ENCODE measurements around the gene KRT85. TPM values are rescaled to one million over a fixed set of nuclear protein-coding genes. Genes with fewer than 3 reads are reported as not detected.

Gene KRT85
- polyA plus RNA-seq, 4 donors = not detected

- no peak for DNase-seq (ENCODE audit: low read depth in 4 of 4, low spot score in 3 of 4)
These were observed 2.5 kb upstream of the KRT85 start for GRCh38 chr12:52369809-52370208.

GRCh38 chr12:52369211-52369610 lies 1.9 kb upstream of the KRT85 start:
- DNase-seq (ENCODE audit: low read depth in 4 of 4, low spot score in 3 of 4) = no peak

- no peak for DNase-seq (ENCODE audit: low read depth in 4 of 4, low spot score in 3 of 4)
These were observed 1.2 kb upstream of the KRT85 start for GRCh38 chr12:52368508-52368907.

GRCh38 chr12:52367876-52368275 lies 595 bp upstream of the KRT85 start:
- no peak for DNase-seq (ENCODE audit: low read depth in 4 of 4, low spot score in 3 of 4)

GRCh38 chr12:52364901-52365489 lies 2.3 kb downstream of the KRT85 start:
- no peak for DNase-seq (ENCODE audit: low read depth in 4 of 4, low spot score in 3 of 4)

- no peak for DNase-seq (ENCODE audit: low read depth in 4 of 4, low spot score in 3 of 4)
These were observed 3.2 kb downstream of the KRT85 start for GRCh38 chr12:52364061-52364460.

GRCh38 chr12:52363111-52363679 lies 4.1 kb downstream of the KRT85 start:
- no peak for DNase-seq (ENCODE audit: low read depth in 4 of 4, low spot score in 3 of 4)

GRCh38 chr12:52362118-52362726 lies 5.1 kb downstream of the KRT85 start:
- DNase-seq (ENCODE audit: low read depth in 4 of 4, low spot score in 3 of 4) = no peak

- no peak for DNase-seq (ENCODE audit: low read depth in 4 of 4, low spot score in 3 of 4)
These were observed 5.7 kb downstream of the KRT85 start for GRCh38 chr12:52361553-52361952.

- no peak for DNase-seq (ENCODE audit: low read depth in 4 of 4, low spot score in 3 of 4)
These were observed 6.5 kb downstream of the KRT85 start for GRCh38 chr12:52360663-52361271.

- DNase-seq (ENCODE audit: low read depth in 4 of 4, low spot score in 3 of 4) = no peak
These were observed 7.1 kb downstream of the KRT85 start for GRCh38 chr12:52360106-52360662.

- DNase-seq (ENCODE audit: low read depth in 4 of 4, low spot score in 3 of 4) = no peak
These were observed 7.6 kb downstream of the KRT85 start for GRCh38 chr12:52359621-52360061.

- no peak for DNase-seq (ENCODE audit: low read depth in 4 of 4, low spot score in 3 of 4)
These were observed 8.5 kb downstream of the KRT85 start for GRCh38 chr12:52358575-52359350.

- no peak for DNase-seq (ENCODE audit: low read depth in 4 of 4, low spot score in 3 of 4)
These were observed 10.3 kb downstream of the KRT85 start for GRCh38 chr12:52356762-52357580.

GRCh38 chr12:52356031-52356761 lies 11.1 kb downstream of the KRT85 start:
- no peak for DNase-seq (ENCODE audit: low read depth in 4 of 4, low spot score in 3 of 4)

GRCh38 chr12:52355176-52355575 lies 12.1 kb downstream of the KRT85 start:
- DNase-seq (ENCODE audit: low read depth in 4 of 4, low spot score in 3 of 4) = no peak

GRCh38 chr12:52354200-52354599 lies 13.1 kb downstream of the KRT85 start:
- no peak for DNase-seq (ENCODE audit: low read depth in 4 of 4, low spot score in 3 of 4)

- DNase-seq (ENCODE audit: low read depth in 4 of 4, low spot score in 3 of 4) = no peak
These were observed 13.5 kb downstream of the KRT85 start for GRCh38 chr12:52353766-52354165.

- no peak for DNase-seq (ENCODE audit: low read depth in 4 of 4, low spot score in 3 of 4)
These were observed 14.3 kb downstream of the KRT85 start for GRCh38 chr12:52352951-52353350.

Measured in right renal pelvis (tissue), 4 donors.